DMS114 treated with DMSO at 0.1 percent for 48 hours (cell line): ENCODE results near the gene IL4R.
"Not testable (repeated sequence)": the region's sequence is repeated elsewhere in the genome, so short reads cannot be mapped to it uniquely, and the experiment has no call there.

Source experiments
- DNase-seq: peaks from one replicate; lab custom pipeline; 2025; ENCODE audit not compliant: unreplicated experiment; lab: John Stamatoyannopoulos, UW

The IL4R gene

GRCh38 chr16:27327586-27327915, 13.8 kb downstream of the IL4R start:
- DNase-seq: no peak

DNA sequence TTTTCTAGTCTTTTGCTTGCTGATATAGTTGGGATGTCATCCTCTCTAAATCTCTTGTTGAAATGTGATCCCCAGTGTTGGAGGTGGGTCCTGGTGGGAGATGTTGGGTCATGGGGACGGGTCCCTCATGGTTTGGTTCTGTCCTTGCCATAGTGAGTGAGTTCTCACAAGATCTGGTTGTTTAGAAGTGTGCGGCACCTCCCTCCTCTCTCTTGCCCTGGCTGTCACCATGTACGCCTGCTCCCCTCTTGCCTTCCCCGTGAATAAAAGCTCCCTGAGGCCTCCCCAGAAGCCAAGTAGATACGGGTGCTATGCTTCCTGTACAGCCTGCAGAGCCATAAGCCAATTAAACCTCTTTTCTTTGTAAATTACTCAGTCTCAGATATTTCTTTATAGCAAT, 15.2 kb downstream of the IL4R start:
- DNase-seq: no peak

- not testable (repeated sequence) for DNase-seq
Measured at GRCh38 chr16:27329376-27330079, 15.8 kb downstream of the IL4R start.

DNA sequence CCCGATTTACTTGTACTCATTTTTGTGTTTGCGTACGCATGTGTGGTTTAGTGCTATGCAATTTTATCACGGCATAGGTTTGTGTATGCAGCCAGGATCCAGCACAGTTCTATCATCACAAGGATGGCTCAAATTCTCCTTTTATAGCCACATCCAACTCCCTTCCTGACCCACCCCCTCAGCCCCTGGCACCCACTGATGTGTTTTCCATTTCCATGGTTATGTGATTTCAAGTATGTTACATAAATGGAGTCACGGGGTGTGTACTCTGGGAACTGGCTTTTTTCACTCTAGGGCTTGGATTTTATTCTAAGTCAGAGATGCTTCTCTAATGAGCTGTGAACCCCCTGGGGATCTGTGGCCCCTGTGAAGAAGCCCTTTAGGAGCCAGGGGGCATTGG, 16.8 kb downstream of the IL4R start:
- no peak for DNase-seq

DNA sequence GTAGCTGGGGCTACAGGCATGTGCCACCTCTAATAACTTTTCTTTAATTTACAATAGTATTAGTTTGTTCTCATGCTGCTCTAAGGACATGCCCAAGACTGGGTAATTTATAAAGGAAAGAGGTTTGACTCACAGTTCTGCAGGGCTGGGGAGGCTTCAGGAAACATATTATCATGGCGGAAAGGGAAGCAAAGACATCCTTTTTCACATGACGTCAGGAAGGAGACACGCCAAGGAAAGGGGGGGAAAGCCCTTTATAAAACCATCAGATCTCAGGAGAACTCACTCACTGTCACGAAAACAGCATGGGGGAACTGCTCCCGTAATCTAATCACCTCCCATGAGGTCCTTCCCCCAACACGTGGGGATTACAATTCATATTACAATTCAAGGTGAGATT, 18.3 kb downstream of the IL4R start:
- DNase-seq: no peak

DNA sequence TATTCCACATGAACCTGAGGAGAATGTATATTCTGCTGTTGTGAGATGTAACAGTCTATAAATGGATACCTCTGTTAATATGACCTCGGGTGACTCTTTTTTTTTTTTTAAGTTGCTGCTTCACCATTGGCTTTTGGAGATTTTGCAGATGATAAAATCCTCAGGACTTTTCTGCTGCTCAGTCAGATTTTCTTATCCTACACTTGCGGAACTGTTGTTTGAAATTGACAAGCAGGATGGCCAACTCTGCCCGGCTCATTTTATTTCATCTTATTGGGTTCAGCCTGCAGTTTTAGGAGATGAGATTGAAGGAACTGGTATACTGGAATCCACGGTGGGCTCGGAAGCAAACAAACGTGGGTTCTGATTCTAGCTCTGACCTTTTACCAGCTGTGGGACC, 19.3 kb downstream of the IL4R start:
- no peak for DNase-seq

DNA sequence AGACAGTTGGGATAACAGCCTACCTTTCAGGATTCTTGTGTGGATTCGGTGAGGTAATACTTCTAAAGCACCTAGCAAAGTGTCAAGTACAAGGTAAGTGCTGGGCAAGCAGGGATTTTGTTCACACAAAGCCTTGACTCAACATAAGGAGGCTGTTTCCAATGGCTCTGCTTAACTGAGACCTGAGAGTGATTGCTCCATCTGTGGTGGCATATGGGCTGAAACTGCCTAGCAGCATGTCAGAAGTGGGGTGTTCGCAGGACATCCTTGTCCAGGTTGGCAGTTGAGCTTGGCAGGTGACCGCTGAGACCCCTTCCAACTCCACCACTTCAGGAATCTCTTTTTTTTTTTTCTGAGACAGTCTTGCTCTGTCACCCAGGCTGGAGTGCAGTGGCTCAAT, 19.8 kb downstream of the IL4R start:
- DNase-seq: no peak

DNA sequence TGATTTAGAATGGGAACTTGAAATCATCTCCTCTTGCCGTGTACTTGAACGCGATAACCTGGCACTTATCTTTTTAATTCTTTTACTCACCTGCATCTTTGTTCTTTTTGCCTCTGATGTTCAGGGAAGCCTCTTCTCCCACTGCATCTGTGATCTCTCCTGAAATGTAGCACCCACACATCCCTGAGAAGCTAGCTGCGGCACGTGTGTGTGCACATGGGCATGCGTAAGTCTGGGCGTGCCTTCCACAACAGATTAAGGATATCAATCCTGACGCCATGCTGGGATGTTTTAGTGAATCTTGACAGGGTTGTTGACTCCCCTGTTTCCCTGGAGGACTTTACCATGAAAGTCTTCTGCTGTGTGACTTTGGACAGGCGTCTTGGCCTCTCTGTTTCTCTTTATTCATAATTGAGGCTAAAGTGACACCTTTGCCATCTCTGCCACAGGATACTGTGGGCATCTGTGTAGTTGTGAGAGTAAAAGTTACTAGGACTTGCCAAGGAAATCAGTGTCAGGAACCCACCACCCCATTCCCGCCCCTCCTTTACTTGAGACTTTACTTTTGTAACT, 20.5 kb downstream of the IL4R start:
- no peak for DNase-seq

DNA sequence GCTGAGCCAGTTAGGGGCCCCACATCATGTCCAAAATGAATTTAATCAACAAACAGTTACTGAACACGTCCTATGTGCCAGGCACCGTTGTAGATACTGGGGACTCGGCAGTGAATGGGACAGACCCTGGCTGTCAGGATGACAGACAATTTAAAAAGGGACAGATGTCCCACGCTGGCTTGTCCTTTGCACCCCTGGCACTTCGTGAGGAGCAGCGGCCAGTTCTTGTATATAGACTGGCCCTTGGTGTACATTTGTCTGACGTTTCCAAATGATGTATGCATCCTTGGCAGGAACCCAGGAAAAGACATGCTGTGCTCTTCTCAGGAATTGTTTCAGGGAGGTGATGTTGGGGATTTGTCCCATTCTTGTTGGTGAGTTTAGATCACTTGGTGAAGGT, 21.1 kb downstream of the IL4R start:
- no peak for DNase-seq

DNA sequence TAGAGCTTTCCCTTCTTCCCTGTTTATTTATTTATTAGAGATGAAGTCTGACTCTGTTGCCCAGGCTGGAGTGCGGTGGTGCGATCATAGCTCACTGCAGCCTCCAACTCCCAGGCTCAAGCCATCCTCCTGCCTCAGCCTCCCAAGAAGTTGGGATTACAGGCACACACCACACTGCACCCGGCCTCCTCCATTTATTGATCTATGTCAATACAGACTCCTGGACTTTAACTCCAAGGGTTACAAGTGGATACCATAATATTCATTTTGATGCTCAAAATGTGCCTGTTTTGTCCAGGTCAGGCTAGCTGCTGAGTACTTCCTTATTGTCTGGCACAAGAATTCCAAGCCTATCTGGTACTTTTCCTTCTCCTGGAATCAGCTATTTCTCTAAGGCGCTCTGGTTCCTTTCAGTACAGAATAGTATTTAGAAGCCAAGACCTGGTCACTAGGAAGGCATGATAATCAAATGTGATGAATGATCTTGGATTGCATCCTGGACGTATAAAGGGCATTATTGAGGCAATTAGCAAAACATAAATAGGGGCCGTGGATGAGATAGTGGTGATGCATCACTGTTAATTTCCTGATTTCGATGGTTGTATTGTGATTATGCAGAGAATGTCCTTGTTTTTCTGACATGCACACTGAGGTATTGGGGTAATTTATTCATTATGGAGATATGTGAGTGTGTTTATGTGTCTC, 21.7 kb downstream of the IL4R start:
- DNase-seq: no peak

- no peak for DNase-seq
Measured at GRCh38 chr16:27337024-27337423, 23.2 kb downstream of the IL4R start.

DNA sequence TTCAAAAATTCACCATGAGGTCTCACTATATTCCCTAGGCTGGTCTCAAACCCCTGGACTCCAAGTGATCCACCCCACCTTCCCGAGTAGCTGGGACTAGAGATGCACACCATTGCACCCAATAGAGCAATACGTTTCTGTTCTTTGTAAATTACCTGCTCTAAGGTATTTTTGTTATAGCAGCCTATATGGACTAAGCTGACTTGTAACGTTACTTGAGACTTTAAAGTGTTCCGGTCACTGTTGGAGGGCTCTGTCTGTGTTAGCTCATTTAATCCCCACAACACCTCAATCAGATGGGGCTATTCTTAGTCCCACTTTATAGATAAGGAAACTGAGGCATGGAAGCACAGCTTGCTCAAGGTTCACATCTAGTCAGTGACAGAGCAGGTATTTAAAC, 25.4 kb downstream of the IL4R start:
- no peak for DNase-seq

GRCh38 chr16:27340654-27341053, 26.9 kb downstream of the IL4R start:
- DNase-seq: no peak

- no peak for DNase-seq
Measured at GRCh38 chr16:27341549-27341948, 27.8 kb downstream of the IL4R start.

DNA sequence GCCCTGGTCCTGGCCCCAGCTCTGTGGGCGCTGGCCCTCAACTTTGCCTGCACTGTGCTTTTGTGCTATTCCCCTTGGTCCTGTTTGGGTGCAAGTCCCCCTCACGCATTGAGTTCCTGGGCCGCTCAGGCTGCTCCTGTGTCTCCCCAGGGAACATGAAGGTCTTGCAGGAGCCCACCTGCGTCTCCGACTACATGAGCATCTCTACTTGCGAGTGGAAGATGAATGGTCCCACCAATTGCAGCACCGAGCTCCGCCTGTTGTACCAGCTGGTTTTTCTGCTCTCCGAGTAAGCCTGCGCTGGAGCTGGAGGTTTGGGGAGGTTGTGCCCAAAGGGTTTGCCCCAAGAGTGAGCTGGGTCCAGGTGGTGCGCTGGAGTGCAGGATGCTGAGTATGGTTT, 28.2 kb downstream of the IL4R start:
- no peak for DNase-seq

DNA sequence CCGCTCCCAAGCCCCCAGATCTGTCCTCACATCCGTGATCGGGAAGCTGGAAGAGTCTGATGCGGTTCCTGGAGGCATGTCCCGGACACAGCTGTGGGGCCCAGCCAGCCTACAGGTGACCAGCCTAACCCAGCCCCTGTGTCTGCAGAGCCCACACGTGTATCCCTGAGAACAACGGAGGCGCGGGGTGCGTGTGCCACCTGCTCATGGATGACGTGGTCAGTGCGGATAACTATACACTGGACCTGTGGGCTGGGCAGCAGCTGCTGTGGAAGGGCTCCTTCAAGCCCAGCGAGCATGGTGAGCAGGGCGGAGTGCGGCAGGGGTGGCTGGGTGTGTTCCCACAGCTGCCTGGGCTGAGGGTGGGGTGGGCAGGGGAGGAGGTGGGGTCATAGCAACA, 30.9 kb downstream of the IL4R start:
- DNase-seq: no peak

DNA sequence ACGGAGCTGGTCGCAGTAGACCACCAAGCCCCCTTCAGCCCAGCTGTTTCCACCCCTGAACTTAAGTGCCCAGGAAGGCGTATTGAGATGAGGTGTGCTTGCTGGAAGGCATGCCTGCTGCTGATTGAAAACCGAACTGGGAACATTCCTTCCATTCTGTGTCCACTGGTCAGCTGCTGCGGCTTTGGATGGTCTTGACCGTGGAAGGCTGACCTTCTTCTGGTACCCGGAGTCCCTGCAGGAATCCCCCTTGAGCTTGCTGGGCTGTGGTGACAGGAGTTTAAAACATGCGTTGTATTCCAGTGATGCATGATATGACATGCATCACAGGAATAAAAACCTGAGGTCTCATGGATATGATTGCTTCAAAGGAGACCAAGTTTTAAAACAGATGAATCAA, 31.4 kb downstream of the IL4R start:
- no peak for DNase-seq

GRCh38 chr16:27346819-27347218, 33.0 kb downstream of the IL4R start:
- DNase-seq: no peak

- DNase-seq: no peak
Measured at GRCh38 chr16:27347930-27348685, 34.3 kb downstream of the IL4R start.

DNA sequence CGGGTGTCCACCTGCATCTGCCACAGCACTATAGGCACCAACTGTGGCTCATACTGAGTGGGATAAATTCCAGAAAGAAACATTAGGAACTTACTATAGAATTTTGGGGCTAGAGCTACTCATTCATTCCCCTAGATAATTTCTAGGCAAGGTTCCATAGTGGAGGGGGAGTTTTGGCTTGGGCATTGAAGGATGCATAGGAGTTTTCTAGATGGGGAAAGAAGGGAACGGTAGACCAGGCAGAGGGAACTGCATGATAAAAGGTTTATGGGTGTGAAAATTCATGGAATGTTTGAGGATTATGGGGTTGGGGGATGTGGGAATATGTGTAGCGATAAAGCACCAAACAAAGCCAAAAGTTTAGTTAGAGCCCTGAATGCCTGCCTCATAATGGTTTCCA, 35.5 kb downstream of the IL4R start:
- no peak for DNase-seq

DNA sequence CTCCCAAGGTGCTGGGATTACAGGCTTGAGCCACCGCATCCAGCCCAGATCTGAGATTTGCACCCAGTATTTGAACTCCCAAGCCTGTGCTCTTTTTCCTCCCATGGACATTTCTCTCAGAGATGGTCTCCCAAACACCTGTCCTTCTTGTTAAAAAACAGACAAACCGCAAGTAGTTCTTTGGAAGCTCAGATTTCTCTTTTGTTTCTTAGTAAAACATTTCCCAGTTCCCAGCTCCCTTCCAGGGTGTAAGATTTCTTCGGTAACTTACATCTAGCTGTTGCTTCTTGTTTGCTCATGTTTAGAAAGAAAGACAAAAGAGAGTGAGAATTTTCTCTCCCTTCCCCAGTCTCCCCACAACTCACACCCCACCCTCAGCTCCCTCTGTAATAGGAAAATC, 36.2 kb downstream of the IL4R start:
- DNase-seq: no peak

GRCh38 chr16:27351989-27352388, 38.2 kb downstream of the IL4R start:
- no peak for DNase-seq
